ENCODE measurements around the gene MEN1. TPM values are rescaled to one million over a fixed set of nuclear protein-coding genes. Genes with fewer than 3 reads are reported as not detected.

The MEN1 gene
- total and polyA plus RNA-seq, 8 donors: 8.7 to 25.3 (median 13.5) TPM

- no peaks in the 10 kb centered on the region for H3K9me3 ChIP-seq
- H3K4me3 ChIP-seq: no peak overlapping the region
- no peak for TF ChIP-seq CTCF (IDR thresholded peaks at IDR 0.05)
- intact Hi-C loops (cut with DNase I): loop anchor here in 1 of 3 donors (10.0 kb wide), 1 partner anchor 110 kb away; no protein-coding TSS in a partner anchor
- no peaks in the 10 kb centered on the region for H3K36me3 ChIP-seq
- ATAC-seq (no peak), DNase-seq (no peak), FAIRE-seq (no peak)
- WGBS, 2 donors: 83 to 87% methylated on average over 12 of the region's 12 CpGs
- peaks cover 0 to under 1% (median 0%) of the 10 kb centered on the region in 3 donors for H3K4me1 ChIP-seq
- H3K27me3 ChIP-seq: no peaks in the 10 kb centered on the region
- H3K27ac ChIP-seq: no peak overlapping the region
These were observed 25.4 kb downstream of the MEN1 start for GRCh38 chr11:64784813-64785581.

GRCh38 chr11:64778473-64779298 is 31.7 kb downstream of the MEN1 start, which contains the start of gene SF1:
TSS of gene SF1 (minus strand) at chr11:64778542. CDS start at chr11:64778392, 150 bp downstream.
- peak; percentile 98 for FAIRE-seq
- WGBS, 2 donors: 0 to 1% methylated on average over 61 to 80 of the region's 80 CpGs
- intact Hi-C loops (cut with DNase I): no loop called here

GRCh38 chr11:64778223-64778472 is 32.2 kb downstream of the MEN1 start:
- H3K36me3 ChIP-seq: peaks cover 3 to 35% (median 20%) of the 10 kb centered on the region in 3 donors
- TF ChIP-seq CTCF (IDR thresholded peaks at IDR 0.05): no peak
- peak overlapping the region; percentile 89 to 99 (median 98) for H3K4me3 ChIP-seq
- ATAC-seq: peak in 2 of 4 donors; percentile 0 to 5
- H3K27me3 ChIP-seq: no peaks in the 10 kb centered on the region
- WGBS, 2 donors: 1% methylated on average over 20 to 28 of the region's 28 CpGs
- H3K27ac ChIP-seq: peak overlapping the region; percentile 98 to 100 (median 99)
- no peak for FAIRE-seq
- intact Hi-C loops (cut with DNase I): no loop called here
- no peaks in the 10 kb centered on the region for H3K9me3 ChIP-seq
- H3K4me1 ChIP-seq: peaks cover 0 to 30% (median 27%) of the 10 kb centered on the region in 3 donors
- no peak for DNase-seq

More at GRCh38 chr11:64778473-64779298, 31.7 kb downstream of the MEN1 start, which contains the start of gene SF1:
- DNase-seq (peak; percentile 93 to 100 (median 99)), ATAC-seq (peak; percentile 83 to 94 (median 88))
- TF ChIP-seq CTCF (IDR thresholded peaks at IDR 0.05): no peak
- peak within 1 kb of the TSS; percentile 89 to 99 (median 98) for H3K4me3 ChIP-seq
- no peaks in the 10 kb centered on the region for H3K27me3 ChIP-seq
- no peaks in the 10 kb centered on the region for H3K9me3 ChIP-seq
- peaks cover 0 to 26% (median 25%) of the 10 kb centered on the region in 3 donors for H3K4me1 ChIP-seq
- peaks cover 0 to 29% (median 17%) of the 10 kb centered on the region in 3 donors for H3K36me3 ChIP-seq
- H3K27ac ChIP-seq: peak within 1 kb of the TSS; percentile 98 to 100 (median 99)

DNA sequence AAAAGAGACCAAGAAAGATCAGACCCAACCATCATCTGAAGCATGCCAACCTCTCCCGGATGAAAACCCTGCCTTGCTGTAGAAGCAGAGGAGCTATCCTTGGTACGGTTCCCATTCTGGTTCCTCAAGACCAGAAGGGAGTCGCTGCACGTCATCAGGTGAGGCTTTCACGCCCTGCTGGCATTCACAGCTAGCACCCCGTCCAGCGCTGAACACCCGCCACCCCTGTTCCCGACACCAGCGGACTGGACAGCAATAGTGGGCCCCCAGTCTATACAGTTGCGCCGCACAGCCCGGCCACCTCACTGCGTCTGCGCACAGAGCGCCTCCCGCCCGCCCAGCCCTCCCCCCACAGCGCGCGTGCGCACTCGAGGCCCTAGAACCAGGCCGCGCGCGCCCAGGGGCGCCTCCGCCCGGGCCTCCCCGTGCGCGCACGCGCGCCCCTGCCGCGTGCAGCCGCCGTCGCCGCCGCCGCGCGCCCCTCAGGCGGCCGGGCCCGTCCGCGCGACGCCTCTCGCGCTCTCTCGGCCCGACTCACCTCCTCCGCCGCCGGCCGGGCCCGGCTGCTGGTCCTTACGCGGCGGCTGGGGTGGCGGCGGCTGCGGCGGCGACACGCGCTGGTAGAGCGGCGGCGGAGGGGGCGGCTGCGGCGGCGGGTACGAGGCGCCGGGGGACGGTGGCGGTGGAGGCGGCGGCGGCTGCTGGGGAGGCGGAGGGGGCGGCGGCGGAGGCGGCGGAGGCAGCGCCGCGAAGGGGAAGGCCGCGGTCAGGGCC is 32.7 kb downstream of the MEN1 start:
- 1% methylated on average over 39 to 98 of the region's 98 CpGs for WGBS, 2 donors
- intact Hi-C loops (cut with DNase I): no loop called here
- ATAC-seq (peak; percentile 23 to 46 (median 42)), DNase-seq (peak; percentile 76 to 93 (median 84)), FAIRE-seq (no peak)
- Histone ChIP-seq H3K36me3 (peaks cover 3 to 40% (median 25%) of the 10 kb centered on the region in 3 donors), H3K4me3 (peak overlapping the region; percentile 89 to 99 (median 98)), H3K27me3 (no peaks in the 10 kb centered on the region), H3K27ac (peak overlapping the region; percentile 98 to 100 (median 99)), H3K9me3 (no peaks in the 10 kb centered on the region), H3K4me1 (peaks cover 0 to 33% (median 27%) of the 10 kb centered on the region in 3 donors)
- TF ChIP-seq CTCF (IDR thresholded peaks at IDR 0.05): no peak
